GM12801 (cell line): ENCODE results near the gene COX4I1.

Experiments used
- CTCF ChIP-seq: IDR thresholded peaks from one replicate; pipeline ENCODE4 v1.5.1; 2011; ENCODE audit warnings: control low read depth; ENCODE audit not compliant: insufficient read length; ENCODE audit errors: extremely low read depth

Gene COX4I1

GRCh38 chr16:85829751-85830445 lies 30.4 kb downstream of the COX4I1 start:
- no peak for TF ChIP-seq CTCF

GRCh38 chr16:85830821-85831220 lies 31.3 kb downstream of the COX4I1 start:
- TF ChIP-seq CTCF, result no peak

DNA sequence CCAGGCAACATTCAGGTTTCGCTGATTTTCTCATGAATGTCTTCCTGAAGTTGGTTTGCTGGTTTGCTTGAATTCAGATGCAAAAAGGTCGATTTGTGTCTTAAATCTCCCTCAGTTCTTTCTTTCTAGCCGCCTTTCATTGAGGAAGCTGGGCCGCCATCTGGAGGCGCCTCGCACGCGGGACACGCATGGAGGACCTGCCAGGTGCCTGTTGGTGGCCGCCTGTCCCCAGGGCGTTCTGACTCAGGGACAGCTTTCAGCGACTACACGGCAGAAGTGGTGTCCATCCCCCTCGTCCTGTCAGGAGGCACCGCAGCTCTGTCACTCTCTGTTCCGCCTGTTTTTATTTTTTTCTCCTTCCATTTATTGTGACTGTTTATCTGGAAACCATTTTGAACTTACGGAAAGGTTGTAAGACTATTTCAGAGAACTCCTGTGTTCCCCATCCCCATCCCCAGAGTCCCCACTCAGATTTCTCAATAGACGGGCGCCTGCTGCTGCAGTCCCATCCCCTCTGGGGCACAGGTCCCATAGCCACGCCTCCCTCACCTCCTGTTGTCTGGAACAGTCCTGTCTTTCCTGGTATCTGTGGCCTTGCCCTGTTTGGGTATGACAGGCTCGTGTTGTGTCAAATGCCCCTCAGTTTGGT lies 33.2 kb downstream of the COX4I1 start:
- no peak for TF ChIP-seq CTCF

- no peak for TF ChIP-seq CTCF
These were observed 33.9 kb downstream of the COX4I1 start for GRCh38 chr16:85833219-85833920.

GRCh38 chr16:85834741-85835140 lies 35.2 kb downstream of the COX4I1 start:
- TF ChIP-seq CTCF, result no peak

DNA sequence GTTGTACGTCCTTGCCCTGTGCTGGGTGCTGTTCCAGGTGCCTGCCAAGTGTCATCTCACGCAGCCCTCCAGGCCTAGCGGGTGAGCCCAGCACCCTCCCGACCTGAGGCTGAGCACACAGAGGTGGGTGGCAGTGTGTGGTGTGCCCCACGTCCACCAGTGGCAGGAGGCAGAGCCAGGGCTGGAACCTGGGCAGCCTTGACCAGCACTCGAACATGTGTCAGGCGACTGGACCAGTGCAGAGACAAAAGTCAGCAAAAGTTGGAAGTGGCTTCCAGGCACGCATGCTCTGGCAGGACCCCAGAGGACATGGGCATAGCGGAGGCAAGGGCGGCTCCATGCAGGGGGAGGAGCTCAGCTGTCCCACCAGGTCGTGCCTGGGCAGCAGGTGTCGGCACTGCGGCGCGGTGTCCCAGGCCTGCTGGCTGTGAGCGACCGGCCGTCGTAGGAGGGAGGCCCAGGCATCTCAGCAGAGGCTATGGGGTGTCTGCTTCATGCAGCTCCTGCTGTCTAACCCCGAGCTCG lies 35.8 kb downstream of the COX4I1 start:
- TF ChIP-seq CTCF, result no peak

DNA sequence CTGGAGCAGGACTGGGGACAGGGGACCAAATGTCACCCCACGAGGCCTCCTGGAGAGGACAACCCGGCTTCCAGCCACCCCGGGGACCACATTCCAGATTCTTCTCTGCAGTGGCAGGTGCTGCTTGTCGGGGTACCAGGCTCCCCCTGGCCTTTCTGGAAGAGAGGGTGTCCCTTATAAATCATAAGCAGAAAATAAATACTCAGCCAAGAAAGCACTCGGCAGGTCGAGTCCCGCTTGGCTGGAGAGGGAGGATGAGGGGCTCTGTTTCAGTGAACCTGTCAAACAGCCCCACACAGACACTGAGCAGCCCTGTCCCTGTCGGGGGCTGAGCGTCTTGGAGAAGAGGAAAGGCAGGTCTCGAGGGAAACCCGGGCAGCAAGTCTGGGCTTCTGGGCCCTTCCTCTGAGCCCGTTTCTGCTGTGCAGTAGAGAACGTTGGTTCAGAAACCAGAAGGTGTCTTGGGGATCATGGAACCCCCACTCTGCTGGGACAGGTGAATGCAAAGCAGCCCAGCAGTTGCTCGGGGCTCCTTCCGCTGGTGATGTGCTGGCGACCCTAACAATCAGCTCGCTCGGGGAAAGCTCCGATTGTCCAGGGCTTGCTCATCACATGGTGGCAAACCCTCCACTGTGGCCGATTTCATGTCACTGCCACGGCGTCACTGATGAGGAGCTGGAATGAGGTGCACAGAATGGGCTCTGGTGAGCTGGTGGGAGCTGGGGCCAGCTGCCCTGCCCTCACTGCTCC lies 36.6 kb downstream of the COX4I1 start:
- no peak for TF ChIP-seq CTCF
